Measurements from ENCODE around the gene CDCP1. TPM values are rescaled to one million over a fixed set of nuclear protein-coding genes. Genes with fewer than 3 reads are reported as not detected.

CDCP1 gene
- total RNA-seq, 1 experiment from 2014 or later = 66.9 TPM

- Mint-ChIP-seq H3K4me1 (ENCODE audit: low read depth, unreplicated experiment) (peaks cover 67% of the 10 kb centered on the region), H3K36me3 (ENCODE audit: insufficient read depth, unreplicated experiment) (peaks cover 27% of the 10 kb centered on the region), H3K9me3 (ENCODE audit: low read depth, unreplicated experiment) (peaks cover 4% of the 10 kb centered on the region), H3K27ac (ENCODE audit: unreplicated experiment) (no peak overlapping the region), H3K4me3 (ENCODE audit: low read depth, unreplicated experiment) (no peak overlapping the region), H3K27me3 (ENCODE audit: unreplicated experiment) (no peaks in the 10 kb centered on the region)
- TF ChIP-seq CTCF (IDR thresholded peaks at IDR 0.05; ENCODE audit: unreplicated experiment) = no peak
- no peak for DNase-seq
- intact Hi-C loops (cut with micrococcal nuclease; ENCODE audit: unreplicated experiment) = loop anchor here (5.0 kb wide), 1 partner anchor 66 kb away; no protein-coding TSS in a partner anchor
- BruUV-seq (replicated peaks) = no TSS peak
- CTCF ChIA-PET = interaction anchor here (0.5 kb wide), 1 partner anchor 10 kb away, joined by 3 read pairs; no protein-coding TSS in a partner anchor
Observed at GRCh38 chr3:45135959-45136358, 10.2 kb downstream of the CDCP1 start.

DNA sequence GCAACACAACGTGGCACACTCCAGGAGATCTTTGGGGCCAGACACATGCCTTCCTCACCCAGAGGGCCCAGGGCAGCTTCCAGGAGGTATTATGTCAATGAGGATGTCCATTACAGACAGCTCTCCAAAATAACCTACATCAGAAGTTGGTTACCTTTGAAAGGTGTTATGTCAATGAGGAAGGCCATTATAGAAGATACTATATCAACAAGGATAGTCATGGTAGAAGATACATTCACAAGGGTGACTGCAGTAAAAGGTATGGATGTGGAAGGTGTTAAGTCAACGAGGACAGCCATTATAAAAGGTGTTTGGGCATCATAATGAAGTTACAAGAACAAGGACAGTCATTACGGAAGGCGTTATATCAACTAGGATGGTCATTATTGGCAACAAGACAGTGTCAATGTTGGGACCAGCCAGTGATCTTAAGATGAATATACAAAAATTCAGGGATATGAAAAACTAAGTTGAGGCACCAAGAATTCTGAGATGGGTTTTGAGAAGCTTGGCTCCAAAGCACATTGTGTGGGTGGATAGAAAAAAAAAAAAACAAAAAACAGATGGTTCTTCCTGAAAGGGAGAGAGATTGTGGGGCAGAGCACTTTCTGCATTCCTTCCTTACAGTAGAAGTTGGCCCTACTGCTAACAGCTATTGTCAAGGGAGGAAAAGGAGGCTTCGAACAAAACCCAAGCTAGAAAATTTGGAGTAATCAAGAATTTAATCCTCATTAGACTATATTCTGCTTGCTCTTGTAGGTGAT lies 11.2 kb downstream of the CDCP1 start:
- CTCF ChIA-PET = interaction anchor here (0.7 kb wide), 1 partner anchor 76 kb away, joined by 7 read pairs; no protein-coding TSS in a partner anchor
- Mint-ChIP-seq H3K4me1 (ENCODE audit: low read depth, unreplicated experiment) (peaks cover 57% of the 10 kb centered on the region), H3K27ac (ENCODE audit: unreplicated experiment) (peak overlapping the region; percentile 91), H3K4me3 (ENCODE audit: low read depth, unreplicated experiment) (no peak overlapping the region), H3K27me3 (ENCODE audit: unreplicated experiment) (no peaks in the 10 kb centered on the region), H3K9me3 (ENCODE audit: low read depth, unreplicated experiment) (peaks cover 4% of the 10 kb centered on the region), H3K36me3 (ENCODE audit: insufficient read depth, unreplicated experiment) (peaks cover 23% of the 10 kb centered on the region)
- BruUV-seq (replicated peaks) = no TSS peak
- no peak for TF ChIP-seq CTCF (IDR thresholded peaks at IDR 0.05; ENCODE audit: unreplicated experiment)
- intact Hi-C loops (cut with micrococcal nuclease; ENCODE audit: unreplicated experiment) = loop anchor here (5.0 kb wide), 1 partner anchor 67 kb away; no protein-coding TSS in a partner anchor
- DNase-seq = no peak

- peaks cover 34% of the 10 kb centered on the region for H3K4me1 Mint-ChIP-seq (ENCODE audit: low read depth, unreplicated experiment)
- no peak for TF ChIP-seq CTCF (IDR thresholded peaks at IDR 0.05; ENCODE audit: unreplicated experiment)
- CTCF ChIA-PET = no interaction called here
- DNase-seq = no peak
- no peaks in the 10 kb centered on the region for H3K27me3 Mint-ChIP-seq (ENCODE audit: unreplicated experiment)
- BruUV-seq (replicated peaks) = no TSS peak
- H3K36me3 Mint-ChIP-seq (ENCODE audit: insufficient read depth, unreplicated experiment) = peaks cover 10% of the 10 kb centered on the region
- intact Hi-C loops (cut with micrococcal nuclease; ENCODE audit: unreplicated experiment) = no loop called here
- peaks cover 4% of the 10 kb centered on the region for H3K9me3 Mint-ChIP-seq (ENCODE audit: low read depth, unreplicated experiment)
- no peak overlapping the region for H3K4me3 Mint-ChIP-seq (ENCODE audit: low read depth, unreplicated experiment)
- no peak overlapping the region for H3K27ac Mint-ChIP-seq (ENCODE audit: unreplicated experiment)
Observed at GRCh38 chr3:45132568-45133211, 13.5 kb downstream of the CDCP1 start.

DNA sequence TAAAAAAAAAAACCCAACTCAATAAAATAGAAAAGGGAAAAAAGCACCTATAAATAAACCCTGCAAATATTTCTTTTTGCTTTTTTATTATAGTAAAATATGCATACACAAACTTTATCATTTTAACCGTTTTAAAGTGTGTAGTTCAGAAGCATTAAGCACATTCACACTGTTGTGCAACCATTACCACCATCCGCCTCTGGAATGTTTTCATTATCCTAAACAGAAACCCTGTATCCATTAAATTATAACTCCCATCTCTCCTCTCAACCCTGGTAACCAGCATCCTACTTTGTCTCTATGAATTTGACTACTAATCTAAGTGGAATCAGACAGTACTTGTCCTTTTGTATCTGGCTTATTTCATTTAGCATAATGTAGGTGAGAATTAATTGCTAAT lies 15.0 kb downstream of the CDCP1 start:
- H3K4me1 Mint-ChIP-seq (ENCODE audit: low read depth, unreplicated experiment) = peaks cover 42% of the 10 kb centered on the region
- H3K36me3 Mint-ChIP-seq (ENCODE audit: insufficient read depth, unreplicated experiment) = peaks cover 8% of the 10 kb centered on the region
- no peak for TF ChIP-seq CTCF (IDR thresholded peaks at IDR 0.05; ENCODE audit: unreplicated experiment)
- intact Hi-C loops (cut with micrococcal nuclease; ENCODE audit: unreplicated experiment) = no loop called here
- no peak overlapping the region for H3K4me3 Mint-ChIP-seq (ENCODE audit: low read depth, unreplicated experiment)
- H3K9me3 Mint-ChIP-seq (ENCODE audit: low read depth, unreplicated experiment) = peaks cover 4% of the 10 kb centered on the region
- H3K27me3 Mint-ChIP-seq (ENCODE audit: unreplicated experiment) = no peaks in the 10 kb centered on the region
- CTCF ChIA-PET = no interaction called here
- no TSS peak for BruUV-seq (replicated peaks)
- no peak for DNase-seq
- H3K27ac Mint-ChIP-seq (ENCODE audit: unreplicated experiment) = no peak overlapping the region

Data from Calu3 (cell line).